IMR-90 (cell line): Measurements from ENCODE around the gene ADPRHL1. TPM values are rescaled to one million over a fixed set of nuclear protein-coding genes. Genes with fewer than 3 reads are reported as not detected.
A peak's percentile ranks its signal among the peaks of the same experiment; 100 is the strongest.

ENCODE experiments used
- ATAC-seq: fragments of 200-7000 bp; cut with Tn5 transposase; 2 replicates; pipeline ENCODE4 v1.9.1; 2020; ENCODE audit warnings: low read depth, mild to moderate bottlenecking, moderate library complexity
- BruUV-seq: library from RNA; stranded (reverse); fragments of 400-500 nt; replicated peaks from 2 replicates; lab custom pipeline; 2021; lab: Mats Ljungman, UMichigan
- CTCF ChIA-PET: fragments of 300-600 bp; formaldehyde crosslinking; extraction: SDS; loops from one replicate; lab custom pipeline; 2021; ENCODE audit warnings: antibody characterized with exemption; lab: Yijun Ruan, JAX
- POLR2A ChIA-PET: fragments of 300-600 bp; sonication (Branson Sonifier 250); formaldehyde crosslinking; loops from one replicate; lab custom pipeline; 2022; ENCODE audit warnings: antibody characterized with exemption; ENCODE audit not compliant: unreplicated experiment; lab: Charles Lee
- DNase-seq: peaks from one replicate; pipeline ENCODE4 v3.0.0; 2013
- H2AFZ ChIP-seq: replicated peaks from 2 replicates; pipeline ENCODE3; 2013; ENCODE audit warnings: low read length, mild to moderate bottlenecking; ENCODE audit not compliant: poor library complexity
- H2AK5ac ChIP-seq: 2 replicates; pipeline ENCODE4 v1.6.1; 2013; ENCODE audit warnings: low read depth, low read length, inconsistent platforms
- H2AK9ac ChIP-seq: replicated peaks from 2 replicates; pipeline ENCODE3; 2013; ENCODE audit warnings: mild to moderate bottlenecking, low read depth, low read length, moderate library complexity; ENCODE audit not compliant: poor library complexity
- H2BK120ac ChIP-seq: 2 replicates; pipeline ENCODE4 v1.6.1; 2013; ENCODE audit warnings: low read depth, low read length, inconsistent platforms
- H2BK15ac ChIP-seq: 3 replicates; pipeline ENCODE4 v1.6.1; 2013; ENCODE audit warnings: low read depth, low read length, inconsistent platforms
- H2BK20ac ChIP-seq: 2 replicates; pipeline ENCODE4 v1.6.1; 2013; ENCODE audit warnings: low read depth, mild to moderate bottlenecking, inconsistent platforms, low read length, moderate library complexity
- H2BK5ac ChIP-seq: 2 replicates; pipeline ENCODE4 v1.6.1; 2013; ENCODE audit warnings: mild to moderate bottlenecking, low read depth, low read length, inconsistent platforms; ENCODE audit not compliant: poor library complexity, severe bottlenecking
- H3K14ac ChIP-seq: replicated peaks from 2 replicates; pipeline ENCODE4 v1.6.1; 2013; ENCODE audit warnings: low read depth, low read length, inconsistent platforms
- H3K18ac ChIP-seq: 2 replicates; pipeline ENCODE4 v1.6.1; 2013; ENCODE audit warnings: low read depth, low read length, control low read depth
- H3K23ac ChIP-seq: 2 replicates; pipeline ENCODE4 v1.6.1; 2013; ENCODE audit warnings: low read depth, low read length, inconsistent platforms
- H3K27ac ChIP-seq: 2 replicates; pipeline ENCODE4 v1.5.1; 2013; ENCODE audit warnings: mild to moderate bottlenecking, control low read depth, low read length; ENCODE audit not compliant: insufficient read depth
- H3K27me3 ChIP-seq: 2 replicates; pipeline ENCODE4 v1.6.1; 2013; ENCODE audit warnings: low read length; ENCODE audit not compliant: control insufficient read depth, insufficient read depth
- H3K36me3 ChIP-seq: 2 replicates; pipeline ENCODE4 v1.6.1; 2013; ENCODE audit warnings: low read length, mixed read lengths; ENCODE audit not compliant: control insufficient read depth, insufficient read depth
- H3K4ac ChIP-seq: 2 replicates; pipeline ENCODE4 v1.6.1; 2013; ENCODE audit warnings: low read depth, low read length, inconsistent platforms
- H3K4me1 ChIP-seq: 2 replicates; pipeline ENCODE4 v1.6.1; 2013; ENCODE audit warnings: low read length, mixed read lengths; ENCODE audit not compliant: control insufficient read depth, insufficient read depth
- H3K4me2 ChIP-seq: 2 replicates; pipeline ENCODE4 v1.6.1; 2013; ENCODE audit warnings: low read depth, mild to moderate bottlenecking, control low read depth, low read length, moderate library complexity
- H3K4me3 ChIP-seq: 2 replicates; pipeline ENCODE4 v1.5.1; 2013; ENCODE audit warnings: low read depth, mild to moderate bottlenecking, control low read depth, low read length, moderate library complexity; ENCODE audit not compliant: insufficient read depth
- H3K56ac ChIP-seq: 2 replicates; pipeline ENCODE4 v1.6.1; 2013; ENCODE audit warnings: low read length, inconsistent platforms; ENCODE audit not compliant: insufficient read depth; ENCODE audit errors: extremely low read depth
- H3K79me1 ChIP-seq, 2 experiments: 2 replicates each; pipeline ENCODE4 v1.6.1; 2013; ENCODE audit warnings: low read length in 2 of 2, inconsistent platforms in 1 of 2, low read depth in 1 of 2
- H3K9ac ChIP-seq: 2 replicates; pipeline ENCODE4 v1.6.1; 2013; ENCODE audit warnings: low read depth, low read length, control low read depth
- H3K9me1 ChIP-seq: 2 replicates; pipeline ENCODE4 v1.6.1; 2013; ENCODE audit warnings: low read length, inconsistent platforms; ENCODE audit not compliant: insufficient read depth
- H3K9me3 ChIP-seq: 2 replicates; pipeline ENCODE4 v1.6.1; 2013; ENCODE audit warnings: low read length; ENCODE audit not compliant: control insufficient read depth, insufficient read depth
- H4K20me1 ChIP-seq: 2 replicates; pipeline ENCODE4 v1.6.1; 2013; ENCODE audit warnings: low read length, inconsistent platforms; ENCODE audit not compliant: insufficient read depth
- H4K5ac ChIP-seq: 2 replicates; pipeline ENCODE4 v1.6.1; 2013; ENCODE audit warnings: mild to moderate bottlenecking, low read depth, low read length, control low read depth
- H4K8ac ChIP-seq, 2 experiments: 2 replicates each; pipeline ENCODE4 v1.6.1; 2013; ENCODE audit warnings: low read depth in 2 of 2, low read length in 2 of 2, control low read depth in 1 of 2, inconsistent platforms in 1 of 2
- H4K91ac ChIP-seq: 2 replicates; pipeline ENCODE4 v1.6.1; 2013; ENCODE audit warnings: low read depth, low read length, inconsistent platforms; ENCODE audit not compliant: insufficient read depth
- BHLHE40 ChIP-seq: fragments of 150-350 bp; IDR thresholded peaks from 2 replicates; pipeline ENCODE4 v1.6.1; 2016; ENCODE audit warnings: mild to moderate bottlenecking, low read depth, low read length
- CEBPB ChIP-seq: IDR thresholded peaks from 2 replicates; pipeline ENCODE4 v1.6.1; 2012; ENCODE audit warnings: low read depth, low read length, improper control_type of control experiment
- FOS ChIP-seq: fragments of 150-350 bp; IDR thresholded peaks from 2 replicates; pipeline ENCODE4 v1.6.1; 2016; ENCODE audit warnings: low read depth, low read length
- MAFK ChIP-seq: IDR thresholded peaks from 2 replicates; pipeline ENCODE4 v1.6.1; 2012; ENCODE audit warnings: low read depth, low read length, improper control_type of control experiment
- MXI1 ChIP-seq: IDR thresholded peaks from 2 replicates; pipeline ENCODE4 v1.6.1; 2012; ENCODE audit warnings: low read depth, mild to moderate bottlenecking, low read length, moderate library complexity, borderline replicate concordance
- POLR2A ChIP-seq: IDR thresholded peaks from 2 replicates; pipeline ENCODE4 v1.6.1; 2012; ENCODE audit warnings: mild to moderate bottlenecking, low read depth, low read length
- RAD21 ChIP-seq: IDR thresholded peaks from 2 replicates; pipeline ENCODE4 v1.6.1; 2012; ENCODE audit warnings: low read length, improper control_type of control experiment
- WGBS, 2 experiments: methylation state at CpG; one replicate each; pipeline versions ENCODE4 v1.1.5 to v1.1.7; 2013; ENCODE audit warnings: missing lambda C conversion rate in 2 of 2; ENCODE audit not compliant: insufficient read length in 1 of 2; ENCODE audit errors: extremely low coverage in 2 of 2; 5-methylcytosine and 5-hydroxymethylcytosine counted together
- dilution Hi-C: fragments of 300-500 bp; cut with HindIII; formaldehyde crosslinking; loops from one replicate; pipeline ENCODE4 v1.14.3; 2018; ENCODE audit warnings: low sequenced_read_pairs; ENCODE audit not compliant: unreplicated experiment
- in situ Hi-C: fragments of 300-500 bp; cut with MboI; formaldehyde crosslinking; loops from 3 replicates; pipeline ENCODE4 v1.14.3; 2019; ENCODE audit warnings: low sequenced_read_pairs, inconsistent platforms, mixed read lengths
- intact Hi-C: fragments of 100-400 bp; cut with micrococcal nuclease; formaldehyde crosslinking; loops from 2 replicates; pipeline ENCODE4 v1.10.0; 2022
- polyA plus RNA-seq, 3 experiments: library from polyadenylated mRNA; depleted of rRNA; stranded (reverse); fragments of >200 nt; gene quantifications; 2 replicates each; pipeline ENCODE4 v1.2.3, GENCODE V29; 2012; ENCODE audit warnings: low replicate concordance in 1 of 3
- total RNA-seq: library from RNA; depleted of rRNA; stranded (reverse); fragments of >200 nt; gene quantifications from 2 replicates; pipeline ENCODE4 v1.2.3, GENCODE V29; 2012

The ADPRHL1 gene
- total and polyA plus RNA-seq, 2 of the 4 experiments (the other 2 are of a cell fraction) = 0.36 to 0.67 TPM

GRCh38 chr13:113493315-113493951 lies 40.1 kb upstream of the ADPRHL1 start:
- Histone ChIP-seq H3K9me3 (no peaks in the 10 kb centered on the region), H4K91ac (no peak overlapping the region), H2AFZ (no peak overlapping the region), H3K36me3 (peaks cover 28% of the 10 kb centered on the region), H3K27me3 (no peaks in the 10 kb centered on the region), H4K20me1 (peaks cover 69% of the 10 kb centered on the region), H3K4me3 (no peak overlapping the region), H4K5ac (no peak overlapping the region), H2BK20ac (no peak overlapping the region), H2BK5ac (peak overlapping the region; percentile 81), H3K23ac (no peak overlapping the region; the same call in 1 of the 2 replicates), H2AK5ac (no peak overlapping the region), H2BK120ac (no peak overlapping the region), H4K8ac (no peak overlapping the region), H2BK15ac (no peak overlapping the region), H3K14ac (no peak overlapping the region), H3K9ac (no peak overlapping the region; the same call in 1 of the 2 replicates), H3K4ac (no peak overlapping the region), H3K79me1 (peaks cover 45 to 74% of the 10 kb centered on the region in 2 experiments), H3K27ac (peak overlapping the region; percentile 50; the same call in 1 of the 2 replicates), H3K4me2 (peak overlapping the region; percentile 86), H3K56ac (no peak overlapping the region), H3K18ac (no peak overlapping the region), H3K4me1 (peaks cover 22% of the 10 kb centered on the region), H3K9me1 (peaks cover 28% of the 10 kb centered on the region), H2AK9ac (peak overlapping the region; percentile 38)
- 0% methylated on average over 1 of the region's 5 CpGs; no CpG with 5 or more reads in 1 of the 2 experiments for WGBS, 2 experiments
- CTCF ChIA-PET = no interaction called here
- DNase-seq (peak; percentile 99), ATAC-seq (no peak)
- TF ChIP-seq BHLHE40 (peak; percentile 87), MXI1 (peak; percentile 76), RAD21 (no peak), MAFK (peak; percentile 65), POLR2A (no peak), FOS (peak; percentile 99), CEBPB (peak; percentile 97)
- dilution Hi-C loops = no loop called here
- intact Hi-C loops = no loop called here
- POLR2A ChIA-PET = no interaction called here
- BruUV-seq = no TSS peak
- in situ Hi-C loops = no loop called here
